IPS-11a (cell line): ENCODE results near the gene RGL3.
A peak's percentile ranks its signal among the peaks of the same experiment; 100 is the strongest.
"Not testable (repeated sequence)": the region's sequence is repeated elsewhere in the genome, so short reads cannot be mapped to it uniquely, and the experiment has no call there.

Experiments
- H3K4me3 ChIP-seq: one replicate; pipeline ENCODE4 v1.5.1; 2013; ENCODE audit warnings: low read depth, low read length, control low read depth

The RGL3 gene

DNA sequence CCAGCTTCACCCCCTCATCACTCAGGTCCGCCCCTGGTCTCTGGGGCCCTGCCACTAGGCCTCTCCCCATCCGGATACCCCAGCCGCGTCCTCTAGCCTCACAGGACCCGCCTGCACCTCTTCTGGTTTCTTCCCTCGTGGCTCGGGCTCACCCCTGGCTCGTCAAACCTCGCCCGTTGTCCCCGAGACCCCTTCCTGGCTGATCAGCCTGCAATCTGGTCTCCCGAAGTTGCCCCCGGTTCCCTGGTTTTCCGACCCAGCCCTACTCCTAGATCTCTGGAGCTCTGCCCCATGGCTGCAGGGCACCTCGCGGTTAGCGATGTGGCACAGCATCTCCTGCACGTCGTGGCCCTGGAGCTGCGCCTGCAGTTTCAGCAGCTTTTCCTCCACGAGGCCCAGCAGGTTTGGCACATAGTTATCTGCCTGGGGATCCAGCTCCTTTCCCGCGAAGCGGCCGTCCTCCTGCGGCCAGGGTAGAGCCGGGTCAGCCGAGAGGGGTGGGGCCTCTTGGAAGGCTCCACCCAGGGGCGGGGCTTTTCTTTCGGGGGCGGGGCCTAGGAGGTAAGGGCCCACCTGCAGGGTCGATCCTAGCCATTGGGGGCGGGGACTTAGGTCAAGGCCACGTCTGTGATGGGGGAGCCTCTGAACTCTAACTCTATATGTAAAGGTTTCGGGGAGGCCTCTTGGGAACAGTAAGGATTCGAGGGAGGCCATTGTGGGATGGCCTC, 2.4 kb upstream of the RGL3 start:
- H3K4me3 ChIP-seq: peak overlapping the region; percentile 35

DNA sequence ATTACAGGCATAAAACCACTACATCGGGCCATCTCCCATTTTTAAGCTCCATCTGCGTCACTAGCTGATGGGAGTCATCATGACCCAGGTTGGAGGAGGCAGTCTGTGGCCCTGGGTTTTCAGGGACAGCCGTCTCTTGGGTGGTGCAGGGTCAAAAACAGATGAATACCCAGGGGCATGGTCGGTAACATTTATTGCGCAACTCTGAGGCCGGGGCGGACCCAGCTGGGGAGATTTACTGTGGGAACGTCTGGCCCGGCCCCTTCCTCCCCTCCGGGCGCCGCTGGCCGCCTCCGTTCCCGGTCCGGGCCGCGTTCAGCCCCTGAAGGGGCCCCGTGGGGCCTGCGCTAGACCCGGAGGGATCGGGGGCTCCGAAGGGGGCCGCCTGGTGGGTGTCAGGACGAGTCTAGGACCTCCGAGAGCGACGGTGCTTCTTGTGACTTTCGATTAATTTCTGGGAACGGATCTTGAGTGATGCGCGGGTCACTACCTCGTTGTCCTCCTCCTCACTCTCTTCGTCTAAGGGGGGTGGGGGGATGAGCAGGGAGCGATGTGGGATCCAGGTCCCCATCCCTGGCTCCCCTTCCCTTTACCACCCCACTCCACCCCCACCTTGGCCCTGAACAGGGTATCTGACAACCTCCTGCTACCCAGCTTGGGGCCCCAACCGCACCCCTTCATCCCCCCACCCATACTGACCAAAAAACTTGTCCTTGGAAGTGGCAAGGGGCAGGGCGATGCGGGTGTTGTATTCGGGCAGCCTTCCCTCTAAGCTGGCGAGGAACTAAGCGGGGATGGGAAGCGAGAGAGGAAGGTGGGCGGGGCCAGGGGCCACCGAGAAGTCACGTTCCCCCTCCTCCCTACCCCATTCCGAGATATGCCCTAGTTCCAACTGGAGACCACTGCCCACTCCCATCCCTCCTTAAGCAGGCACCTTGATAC, 1.6 kb upstream of the RGL3 start:
- H3K4me3 ChIP-seq: peak overlapping the region; percentile 35

- H3K4me3 ChIP-seq: peak overlapping the region; percentile 44
Observed at GRCh38 chr19:11418094-11418548, 993 bp downstream of the RGL3 start.

DNA sequence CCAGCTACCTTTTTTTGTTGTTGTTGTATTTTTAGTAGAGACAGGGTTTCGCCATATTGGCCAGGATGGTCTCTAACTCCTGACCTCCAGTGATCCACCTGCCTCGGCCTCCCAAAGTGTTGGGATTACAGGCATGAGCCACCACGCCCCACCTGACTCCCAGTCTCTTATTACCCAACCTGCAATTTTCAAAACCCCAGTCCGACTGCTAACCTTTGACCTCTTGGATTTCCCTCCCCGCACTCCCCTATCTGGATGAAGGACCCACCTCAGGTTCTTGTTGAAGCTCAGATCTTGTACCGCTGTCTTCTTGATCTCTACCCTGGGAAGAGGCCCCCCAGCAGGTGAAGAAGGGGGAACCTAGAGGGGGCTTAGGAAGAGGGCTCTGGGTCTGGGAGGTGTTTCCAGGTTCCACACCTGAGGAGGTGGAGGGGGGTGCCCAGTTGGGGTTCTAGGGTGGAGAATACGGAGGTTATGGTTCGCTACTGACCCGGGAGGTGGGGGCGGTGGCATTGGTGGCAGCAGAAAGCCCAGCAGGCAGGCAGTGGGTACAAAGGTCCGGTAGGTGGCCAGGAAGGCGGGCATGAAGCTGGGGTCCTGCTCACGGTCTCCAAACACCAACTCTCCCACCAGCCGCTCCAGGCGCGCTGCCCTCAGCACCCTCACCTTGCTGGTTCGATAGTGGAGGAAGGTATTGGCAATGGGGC, 2.6 kb downstream of the RGL3 start:
- H3K4me3 ChIP-seq: no peak overlapping the region

GRCh38 chr19:11414544-11414943, 4.6 kb downstream of the RGL3 start:
- no peak overlapping the region for H3K4me3 ChIP-seq

GRCh38 chr19:11410682-11411081, 8.4 kb downstream of the RGL3 start:
- H3K4me3 ChIP-seq: no peak overlapping the region

DNA sequence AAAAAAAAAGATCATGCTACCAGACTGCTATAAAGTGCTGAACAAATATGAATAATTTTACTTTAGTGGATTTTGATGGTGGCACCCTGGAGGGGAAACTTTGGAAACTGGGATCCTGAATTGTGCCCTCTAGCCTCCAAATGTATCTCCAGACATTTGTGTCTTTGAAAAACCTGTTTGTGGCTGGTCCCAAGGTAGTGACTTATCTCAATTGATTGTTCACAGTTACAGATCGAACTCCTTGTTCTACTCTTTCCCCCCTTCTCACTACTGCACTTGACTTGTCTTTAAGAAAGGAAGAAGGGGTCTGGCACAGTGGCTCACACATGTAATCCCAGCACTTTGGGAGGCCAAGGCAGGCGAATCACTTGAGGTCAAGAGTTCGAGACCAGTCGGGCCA, 10.5 kb downstream of the RGL3 start:
- H3K4me3 ChIP-seq: no peak overlapping the region

- H3K4me3 ChIP-seq: not testable (repeated sequence)
Observed at GRCh38 chr19:11406703-11407236, 12.3 kb downstream of the RGL3 start.

GRCh38 chr19:11405846-11406643, 13.1 kb downstream of the RGL3 start:
- H3K4me3 ChIP-seq: no peak overlapping the region

- no peak overlapping the region for H3K4me3 ChIP-seq
Observed at GRCh38 chr19:11404588-11405222, 14.4 kb downstream of the RGL3 start.

DNA sequence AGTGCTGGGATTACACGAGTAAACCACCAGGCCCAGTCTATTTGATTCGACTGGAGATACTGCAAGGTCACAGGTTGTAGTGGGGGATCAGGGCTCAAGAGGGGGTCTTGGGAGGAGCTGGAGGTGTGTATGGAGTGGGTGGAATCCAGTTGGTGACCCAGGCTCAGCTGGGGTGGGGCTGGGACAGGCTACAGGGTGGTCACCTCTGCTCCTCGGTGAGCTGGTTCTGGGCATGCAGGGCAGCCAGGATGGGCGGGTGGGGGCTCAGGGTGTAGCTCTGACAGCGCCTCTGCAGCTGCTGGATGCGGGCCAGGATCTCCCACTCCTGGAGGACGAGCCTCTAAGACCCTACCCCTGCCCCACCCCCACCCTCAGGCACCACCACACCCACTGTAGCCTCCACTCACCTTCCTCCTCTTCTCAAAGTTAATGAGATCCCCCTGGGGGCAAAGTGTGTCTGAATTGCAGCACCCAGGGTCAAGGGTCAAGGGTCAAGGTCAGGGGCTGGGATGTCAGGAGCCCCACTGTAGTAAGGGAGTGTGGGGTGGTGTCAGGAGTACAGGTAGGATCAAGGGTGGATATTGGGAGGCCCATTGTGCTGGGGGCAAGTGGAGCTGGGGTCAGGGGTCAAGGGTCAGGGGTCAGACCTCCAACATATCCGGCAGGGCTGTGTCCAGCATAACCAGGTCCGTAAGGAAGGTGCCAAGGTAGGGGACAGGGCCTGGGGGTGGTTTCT, 17.1 kb downstream of the RGL3 start:
- H3K4me3 ChIP-seq: no peak overlapping the region

DNA sequence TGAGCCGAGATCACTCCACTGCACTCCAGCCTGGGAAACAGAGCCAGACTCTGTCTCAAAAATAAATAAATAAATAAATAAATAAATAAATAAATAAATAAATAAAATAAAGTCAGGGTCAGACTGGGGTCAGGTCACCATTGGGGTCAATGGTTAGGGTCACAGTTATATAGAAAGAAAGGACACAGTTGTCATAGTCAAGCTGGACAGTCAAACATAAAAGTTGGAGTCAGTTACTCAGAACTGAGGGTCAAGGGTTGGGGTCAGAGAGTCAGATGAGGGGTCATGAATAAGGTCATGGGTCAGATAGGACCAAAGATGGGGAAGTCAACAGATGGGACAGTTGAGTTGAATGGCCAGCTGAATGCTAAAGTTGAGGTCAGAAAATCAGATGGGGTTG, 18.3 kb downstream of the RGL3 start:
- no peak overlapping the region for H3K4me3 ChIP-seq

DNA sequence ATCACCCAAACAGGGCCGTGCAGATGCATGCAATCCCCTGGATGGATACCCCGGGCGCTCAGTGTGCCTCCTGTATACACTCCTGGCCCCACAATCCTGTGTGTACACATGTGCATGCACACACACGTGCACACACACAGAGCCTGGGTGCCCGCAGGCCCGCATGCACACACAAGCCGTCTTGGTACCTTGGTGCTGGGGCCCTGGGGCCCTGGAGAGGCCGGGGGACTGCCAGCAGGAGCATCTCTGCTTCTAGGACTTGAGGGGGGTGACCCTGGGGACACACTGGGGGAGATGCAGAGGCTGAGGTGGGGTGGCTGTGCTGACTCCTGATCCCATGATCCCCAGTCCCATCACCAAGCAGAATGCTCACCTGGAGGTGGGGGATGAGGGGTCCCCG, 19.4 kb downstream of the RGL3 start:
- H3K4me3 ChIP-seq: no peak overlapping the region

- H3K4me3 ChIP-seq: no peak overlapping the region
Observed at GRCh38 chr19:11397089-11397610, 22.0 kb downstream of the RGL3 start.

GRCh38 chr19:11390933-11391680, 28.0 kb downstream of the RGL3 start:
- H3K4me3 ChIP-seq: no peak overlapping the region

DNA sequence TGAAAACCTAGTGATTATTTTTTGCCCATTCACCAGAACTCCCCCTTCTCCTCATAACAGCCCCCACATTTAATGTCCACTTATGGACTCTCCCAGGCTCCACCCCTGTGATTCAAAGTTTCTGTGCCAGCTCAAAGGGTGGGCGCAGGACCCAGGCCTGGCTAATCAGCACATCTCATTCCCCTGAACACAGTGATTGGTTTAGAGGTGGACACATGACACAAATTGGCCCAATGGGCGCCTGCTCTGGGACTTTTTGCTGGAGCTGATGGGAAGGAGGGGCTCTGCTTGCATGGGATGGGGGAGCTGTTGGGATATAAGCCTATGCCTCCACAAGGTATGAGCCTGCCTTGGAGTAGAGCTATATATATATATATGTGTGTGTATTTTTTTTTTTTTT, 28.8 kb downstream of the RGL3 start:
- no peak overlapping the region for H3K4me3 ChIP-seq

GRCh38 chr19:11387162-11388034, 31.7 kb downstream of the RGL3 start:
- no peak overlapping the region for H3K4me3 ChIP-seq
